Measurements from ENCODE around the gene MFSD11. TPM values are rescaled to one million over a fixed set of nuclear protein-coding genes. Genes with fewer than 3 reads are reported as not detected.
"Not testable (repeated sequence)": the region's sequence is repeated elsewhere in the genome, so short reads cannot be mapped to it uniquely, and the experiment has no call there.

Gene MFSD11
- total RNA-seq, 6 experiments from 2014 or later = 16.1 to 23.4 (median 20.7) TPM

GRCh38 chr17:76742958-76743357 is 5.0 kb downstream of the MFSD11 start:
- Mint-ChIP-seq H3K27me3 (ENCODE audit: insufficient read depth) (no peaks in the 10 kb centered on the region), H3K9me3 (peaks cover 8% of the 10 kb centered on the region; the same call in 1 of the 2 replicates), H3K4me3 (no peak overlapping the region), H3K36me3 (ENCODE audit: low read depth) (peaks cover 36% of the 10 kb centered on the region), H3K4me1 (ENCODE audit: low read depth) (peaks cover 30% of the 10 kb centered on the region), H3K27ac (no peak overlapping the region)
- no peak for TF ChIP-seq CTCF (IDR thresholded peaks at IDR 0.05)
- no peak for DNase-seq

- no peak for TF ChIP-seq CTCF (IDR thresholded peaks at IDR 0.05)
- Mint-ChIP-seq H3K27ac (no peak overlapping the region), H3K27me3 (ENCODE audit: insufficient read depth) (peaks cover under 1% of the 10 kb centered on the region; the same call in 1 of the 2 replicates), H3K4me3 (no peak overlapping the region), H3K36me3 (ENCODE audit: low read depth) (peaks cover 36% of the 10 kb centered on the region), H3K4me1 (ENCODE audit: low read depth) (peaks cover 19% of the 10 kb centered on the region), H3K9me3 (peaks cover 8% of the 10 kb centered on the region; the same call in 1 of the 2 replicates)
- DNase-seq = no peak
These were observed 6.8 kb downstream of the MFSD11 start for GRCh38 chr17:76744747-76745146.

GRCh38 chr17:76745785-76746184 is 7.9 kb downstream of the MFSD11 start:
- not testable (repeated sequence) for H3K27ac Mint-ChIP-seq; H3K4me3 Mint-ChIP-seq; H3K27me3 Mint-ChIP-seq (ENCODE audit: insufficient read depth); H3K9me3 Mint-ChIP-seq
- DNase-seq = peak; percentile 23
- Mint-ChIP-seq H3K4me1 (ENCODE audit: low read depth) (peaks cover 10% of the 10 kb centered on the region), H3K36me3 (ENCODE audit: low read depth) (peaks cover 36% of the 10 kb centered on the region)

GRCh38 chr17:76747716-76748363 is 9.9 kb downstream of the MFSD11 start:
- Mint-ChIP-seq H3K4me1 (ENCODE audit: low read depth) (peaks cover 7% of the 10 kb centered on the region), H3K4me3 (no peak overlapping the region), H3K9me3 (peaks cover 8% of the 10 kb centered on the region; the same call in 1 of the 2 replicates), H3K36me3 (ENCODE audit: low read depth) (peaks cover 35% of the 10 kb centered on the region), H3K27ac (no peak overlapping the region), H3K27me3 (ENCODE audit: insufficient read depth) (peaks cover 2% of the 10 kb centered on the region; the same call in 1 of the 2 replicates)
- no peak for TF ChIP-seq CTCF (IDR thresholded peaks at IDR 0.05)
- DNase-seq = no peak

- H3K27me3 Mint-ChIP-seq (ENCODE audit: insufficient read depth) = peaks cover 2% of the 10 kb centered on the region; the same call in 1 of the 2 replicates
- no peak overlapping the region for H3K27ac Mint-ChIP-seq
- no peak overlapping the region for H3K4me3 Mint-ChIP-seq
- H3K4me1 Mint-ChIP-seq (ENCODE audit: low read depth) = peaks cover 7% of the 10 kb centered on the region
- H3K9me3 Mint-ChIP-seq = peaks cover 8% of the 10 kb centered on the region; the same call in 1 of the 2 replicates
- TF ChIP-seq CTCF (IDR thresholded peaks at IDR 0.05) = no peak
- peaks cover 35% of the 10 kb centered on the region for H3K36me3 Mint-ChIP-seq (ENCODE audit: low read depth)
- DNase-seq = no peak
These were observed 10.7 kb downstream of the MFSD11 start for GRCh38 chr17:76748657-76749056.

GRCh38 chr17:76751416-76751993 is 13.6 kb downstream of the MFSD11 start:
- H3K4me1 Mint-ChIP-seq (ENCODE audit: low read depth) = no peaks in the 10 kb centered on the region
- no peak for TF ChIP-seq CTCF (IDR thresholded peaks at IDR 0.05)

More at GRCh38 chr17:76751416-76751993, 13.6 kb downstream of the MFSD11 start:
- Mint-ChIP-seq H3K9me3 (no peaks in the 10 kb centered on the region), H3K27me3 (ENCODE audit: insufficient read depth) (peaks cover 2% of the 10 kb centered on the region; the same call in 1 of the 2 replicates), H3K36me3 (ENCODE audit: low read depth) (peaks cover 9% of the 10 kb centered on the region), H3K27ac (no peak overlapping the region), H3K4me3 (no peak overlapping the region)
- no peak for DNase-seq

Data from HFFc6 (cell line).